Activated CD8-positive, alpha-beta memory T cell treated with anti-CD3 and anti-CD28 coated beads, Interleukin-2, amount 10 ng/mL, durations not matched to agents 7 days and 5 days (primary cell): Measurements from ENCODE around the gene MTFR1L. TPM values are rescaled to one million over a fixed set of nuclear protein-coding genes. Genes with fewer than 3 reads are reported as not detected.

Experiments used
- ATAC-seq: fragments of 150-1000 bp; cut with Tn5 transposase; one replicate; pipeline ENCODE4 v1.10.0; 2021; ENCODE audit warnings: moderate library complexity
- CTCF ChIA-PET: fragments of 350-600 bp; sonication (Branson Sonifier 250); formaldehyde crosslinking; loops from one replicate; lab custom pipeline; 2021; ENCODE audit warnings: antibody characterized with exemption; lab: Charles Lee
- DNase-seq: peaks from one replicate; pipeline ENCODE4 v3.0.0-alpha.2; 2020
- H3K27ac Mint-ChIP-seq: one replicate; pipeline ENCODE4 v1.8.0; 2021; ENCODE audit warnings: mild to moderate bottlenecking, mixed read lengths
- H3K27me3 Mint-ChIP-seq: one replicate; pipeline ENCODE4 v1.8.0; 2021; ENCODE audit warnings: mixed read lengths
- H3K36me3 Mint-ChIP-seq: one replicate; pipeline ENCODE4 v1.8.0; 2021; ENCODE audit warnings: mild to moderate bottlenecking, mixed read lengths
- H3K4me1 Mint-ChIP-seq: one replicate; pipeline ENCODE4 v1.8.0; 2021; ENCODE audit warnings: mixed read lengths
- H3K4me3 Mint-ChIP-seq: one replicate; pipeline ENCODE4 v1.8.0; 2021; ENCODE audit warnings: mild to moderate bottlenecking, moderate library complexity, mixed read lengths
- H3K9me3 Mint-ChIP-seq: one replicate; pipeline ENCODE4 v1.8.0; 2022; ENCODE audit warnings: low read depth, mixed read lengths
- total RNA-seq, 2 experiments: library from RNA; stranded (reverse); gene quantifications; one replicate each; pipeline ENCODE4 v1.2.3, GENCODE V29; 2021

The MTFR1L gene
- total RNA-seq, 2 experiments from 2014 or later, result 28.9 to 31.2 TPM

DNA sequence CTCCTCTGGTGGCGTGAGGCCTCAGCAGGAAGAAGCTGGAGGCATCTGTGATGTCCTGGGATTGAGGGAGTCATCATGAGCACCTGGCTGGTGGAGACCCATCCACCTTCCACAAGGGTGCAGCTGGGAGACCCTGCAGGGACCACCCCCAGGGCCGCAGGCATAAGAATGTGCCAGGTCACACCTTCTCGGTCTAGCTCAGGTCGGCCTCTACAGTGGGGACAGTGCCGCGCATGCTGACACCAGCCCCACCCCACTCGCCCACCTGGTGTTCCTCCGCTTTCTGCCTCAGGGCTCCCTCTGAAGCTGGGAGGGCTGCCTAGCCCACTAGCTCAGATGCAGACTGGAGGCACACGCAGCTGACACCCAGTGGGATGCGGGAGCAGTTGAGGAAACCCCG, 61.5 kb downstream of the MTFR1L start:
- Mint-ChIP-seq H3K9me3 (no peaks in the 10 kb centered on the region), H3K4me3 (no peak overlapping the region), H3K27me3 (peaks cover 18% of the 10 kb centered on the region), H3K27ac (no peak overlapping the region), H3K36me3 (no peaks in the 10 kb centered on the region), H3K4me1 (peaks cover 2% of the 10 kb centered on the region)
- CTCF ChIA-PET, result interaction anchor here (1.5 kb wide), 1 partner anchor 14 kb away, joined by 6 read pairs; no protein-coding TSS in a partner anchor
- DNase-seq, result no peak
- no peak for ATAC-seq

Other genes with a start within 250 kb of the MTFR1L start
- 10 to 100 TPM; 15.5 to 20.0 TPM for gene MAN1C1, start 203.2 kb upstream of the MTFR1L start, total RNA-seq
- 1 to 10 TPM; 2.7 to 2.9 TPM for gene SELENON, start 19.8 kb upstream of the MTFR1L start, total RNA-seq
- 1 to 10 TPM; 8.1 to 9.8 TPM for gene AUNIP, start 39.5 kb downstream of the MTFR1L start, total RNA-seq
- gene PAQR7, start 55.8 kb downstream of the MTFR1L start, total RNA-seq, result 1 to 10 TPM; 2.2 to 5.0 TPM
- gene STMN1, start 86.5 kb downstream of the MTFR1L start, total RNA-seq, result 100 to 1,000 TPM; 548 to 626 TPM
- gene PAFAH2, start 178.1 kb downstream of the MTFR1L start, total RNA-seq, result 1 to 10 TPM; 9.0 to 9.2 TPM
- not detected for gene EXTL1, start 201.8 kb downstream of the MTFR1L start, total RNA-seq
- not detected for gene SLC30A2, start 226.2 kb downstream of the MTFR1L start, total RNA-seq
- not detected for gene TRIM63, start 247.7 kb downstream of the MTFR1L start, total RNA-seq